LNCaP clone FGC (cell line): Measurements from ENCODE around the gene CEACAM1.

Source experiments
- DNase-seq: peaks from one replicate; pipeline ENCODE4 v3.0.0-alpha.2; 2011; ENCODE audit warnings: low read depth
- H3K4me3 ChIP-seq: 2 replicates; pipeline ENCODE4 v1.5.1; 2011; ENCODE audit warnings: mild to moderate bottlenecking, low read depth, low read length, control low read depth
- TF ChIP-seq, protein P1 (sequence below): IDR thresholded peaks from 2 replicates; pipeline ENCODE4 v1.5.1; 2012; ENCODE audit warnings: mild to moderate bottlenecking; ENCODE audit not compliant: control insufficient read depth, insufficient read depth; ENCODE audit errors: extremely low read depth

Gene CEACAM1

DNA sequence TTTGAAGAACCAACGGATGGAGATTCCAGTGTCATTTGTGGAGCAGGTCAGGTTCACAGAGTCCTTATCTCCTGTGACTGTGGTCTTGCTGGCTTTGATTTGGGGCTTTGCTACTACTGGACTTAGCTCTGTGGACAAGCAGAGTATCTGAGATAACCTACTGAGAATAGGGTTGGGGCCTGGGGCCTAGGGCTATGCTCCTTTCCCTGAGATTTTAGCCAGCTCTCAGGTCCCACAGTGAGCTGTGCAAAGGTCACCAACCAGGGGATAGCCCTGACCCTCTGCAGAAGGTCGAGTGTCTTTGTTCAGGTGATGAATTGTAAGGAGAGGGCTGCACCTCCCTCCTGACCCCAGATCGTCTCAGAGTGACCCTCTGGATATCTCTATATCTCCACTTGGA, 9.2 kb downstream of the CEACAM1 start:
- no peak overlapping the region for H3K4me3 ChIP-seq
- DNase-seq, result no peak
- TF ChIP-seq, protein P1, sequence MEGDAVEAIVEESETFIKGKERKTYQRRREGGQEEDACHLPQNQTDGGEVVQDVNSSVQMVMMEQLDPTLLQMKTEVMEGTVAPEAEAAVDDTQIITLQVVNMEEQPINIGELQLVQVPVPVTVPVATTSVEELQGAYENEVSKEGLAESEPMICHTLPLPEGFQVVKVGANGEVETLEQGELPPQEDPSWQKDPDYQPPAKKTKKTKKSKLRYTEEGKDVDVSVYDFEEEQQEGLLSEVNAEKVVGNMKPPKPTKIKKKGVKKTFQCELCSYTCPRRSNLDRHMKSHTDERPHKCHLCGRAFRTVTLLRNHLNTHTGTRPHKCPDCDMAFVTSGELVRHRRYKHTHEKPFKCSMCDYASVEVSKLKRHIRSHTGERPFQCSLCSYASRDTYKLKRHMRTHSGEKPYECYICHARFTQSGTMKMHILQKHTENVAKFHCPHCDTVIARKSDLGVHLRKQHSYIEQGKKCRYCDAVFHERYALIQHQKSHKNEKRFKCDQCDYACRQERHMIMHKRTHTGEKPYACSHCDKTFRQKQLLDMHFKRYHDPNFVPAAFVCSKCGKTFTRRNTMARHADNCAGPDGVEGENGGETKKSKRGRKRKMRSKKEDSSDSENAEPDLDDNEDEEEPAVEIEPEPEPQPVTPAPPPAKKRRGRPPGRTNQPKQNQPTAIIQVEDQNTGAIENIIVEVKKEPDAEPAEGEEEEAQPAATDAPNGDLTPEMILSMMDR, result no peak

DNA sequence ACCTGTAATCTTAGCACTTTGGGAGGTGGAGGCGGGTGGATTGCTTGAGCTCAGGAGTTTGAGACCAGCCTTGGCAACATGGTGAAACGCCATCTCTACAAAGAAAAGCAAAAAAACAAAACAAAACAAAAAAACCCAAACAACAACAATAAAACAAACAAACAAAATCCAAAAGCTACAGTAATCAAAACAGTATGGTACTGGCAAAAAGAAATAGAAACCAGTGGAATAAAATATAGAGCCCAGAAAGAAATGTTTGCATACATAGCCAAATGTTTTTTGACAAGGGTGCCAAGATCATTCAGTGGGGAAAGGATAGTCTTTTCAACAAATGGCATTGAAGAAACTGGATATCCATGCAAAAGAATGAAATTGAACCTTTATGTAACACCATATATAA, 11.5 kb downstream of the CEACAM1 start:
- TF ChIP-seq, protein P1, result no peak
- DNase-seq, result no peak
- H3K4me3 ChIP-seq, result no peak overlapping the region

DNA sequence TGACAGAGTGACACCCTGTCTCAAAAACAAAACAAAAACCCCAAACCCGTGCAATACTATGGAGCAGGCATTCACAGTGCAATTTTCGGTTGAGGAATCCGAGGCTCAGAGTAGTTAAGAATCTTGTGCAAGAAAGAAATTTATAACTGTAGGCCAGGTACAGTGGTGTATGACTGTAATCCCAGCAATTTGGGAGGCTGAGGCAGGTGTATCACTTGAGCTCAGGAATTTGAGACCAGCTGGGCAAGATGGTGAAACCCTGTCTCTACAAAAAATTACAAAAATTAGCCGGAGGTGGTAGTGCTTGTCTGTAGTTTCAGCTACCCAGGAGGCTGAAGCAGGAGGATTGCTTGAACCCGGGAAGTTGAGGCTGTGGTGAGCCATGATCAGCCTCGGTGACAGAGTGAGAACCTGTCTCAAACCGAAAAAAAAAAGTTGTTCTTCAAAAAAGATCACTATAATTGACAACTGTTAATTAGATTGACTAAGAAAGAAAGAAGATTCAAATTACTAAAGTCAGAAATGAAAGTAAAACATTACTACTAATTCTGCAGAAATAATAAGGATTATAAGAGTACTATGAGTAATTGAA, 12.9 kb downstream of the CEACAM1 start:
- H3K4me3 ChIP-seq, result no peak overlapping the region
- no peak for DNase-seq
- TF ChIP-seq, protein P1, result no peak

DNA sequence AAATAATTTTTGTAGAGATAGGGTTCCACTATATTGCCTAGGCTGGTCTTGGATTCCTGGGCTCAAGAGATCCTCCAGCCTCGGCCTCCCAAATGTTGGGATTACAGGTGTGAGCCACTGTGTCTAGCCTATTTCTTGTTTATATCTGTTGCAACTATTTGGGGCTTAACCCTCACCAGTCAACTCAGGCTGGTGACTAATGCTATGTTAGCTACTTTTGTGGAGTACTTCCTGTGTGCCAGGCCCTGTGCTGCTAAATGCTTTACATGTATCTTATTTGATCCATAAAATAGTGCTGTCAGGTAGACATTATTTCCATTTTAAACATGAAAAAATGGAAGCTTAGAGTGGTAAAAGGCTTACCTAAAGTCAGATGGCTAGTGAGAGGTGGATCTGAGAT, 13.8 kb downstream of the CEACAM1 start:
- TF ChIP-seq, protein P1, result no peak
- no peak for DNase-seq
- H3K4me3 ChIP-seq, result no peak overlapping the region

DNA sequence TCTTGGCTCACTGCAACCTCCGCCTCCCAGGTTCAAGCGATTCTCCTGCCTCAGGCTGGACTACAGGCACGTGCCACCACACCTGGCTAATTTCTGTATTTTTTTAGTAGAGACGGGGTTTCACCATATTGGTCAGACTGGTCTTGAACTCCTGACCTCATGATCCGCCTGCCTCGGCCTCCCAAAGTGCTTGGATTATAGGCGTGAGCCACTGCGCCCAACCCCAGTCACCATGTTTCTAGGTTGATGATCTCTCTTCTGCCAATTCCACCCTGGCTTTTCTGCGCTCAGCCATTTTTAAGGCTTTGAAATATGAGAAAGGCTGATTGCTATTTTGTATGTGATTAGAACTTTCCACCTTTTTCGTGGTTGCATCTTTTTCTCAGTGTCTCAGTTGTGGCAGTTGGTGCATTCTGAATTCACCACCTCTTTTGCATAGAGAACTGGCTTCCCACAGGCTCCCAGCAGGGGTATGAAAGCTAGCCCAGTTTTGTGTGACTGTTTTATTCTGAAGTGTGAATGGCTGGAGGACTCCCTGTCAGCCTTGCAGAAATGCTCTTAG, 15.5 kb downstream of the CEACAM1 start:
- DNase-seq, result no peak
- no peak overlapping the region for H3K4me3 ChIP-seq
- TF ChIP-seq, protein P1, result no peak

DNA sequence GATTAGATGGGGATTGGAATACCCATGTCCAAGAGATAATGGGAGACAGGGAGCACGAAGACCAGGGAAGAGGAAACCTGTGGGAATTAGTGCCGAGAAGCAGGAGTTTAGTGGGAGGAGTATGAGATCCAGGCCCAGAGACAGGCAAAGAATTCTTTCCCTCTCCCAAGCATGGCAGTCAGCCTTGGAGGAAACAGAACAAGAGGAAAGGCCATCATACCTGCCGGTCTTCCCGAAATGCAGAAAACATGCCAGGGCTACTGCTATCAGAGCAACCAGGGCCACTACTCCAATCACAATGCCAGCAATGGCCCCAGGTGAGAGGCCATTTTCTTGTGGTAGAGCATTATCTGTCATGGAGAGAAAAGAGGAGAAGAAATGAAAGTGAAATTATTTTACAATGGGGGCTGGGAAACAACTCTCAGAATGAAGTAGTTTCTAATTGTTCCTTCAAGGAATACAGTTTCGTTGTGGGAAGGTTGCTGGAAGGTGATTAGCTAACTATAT, 16.1 kb downstream of the CEACAM1 start:
- H3K4me3 ChIP-seq, result no peak overlapping the region
- no peak for DNase-seq
- TF ChIP-seq, protein P1, result no peak

DNA sequence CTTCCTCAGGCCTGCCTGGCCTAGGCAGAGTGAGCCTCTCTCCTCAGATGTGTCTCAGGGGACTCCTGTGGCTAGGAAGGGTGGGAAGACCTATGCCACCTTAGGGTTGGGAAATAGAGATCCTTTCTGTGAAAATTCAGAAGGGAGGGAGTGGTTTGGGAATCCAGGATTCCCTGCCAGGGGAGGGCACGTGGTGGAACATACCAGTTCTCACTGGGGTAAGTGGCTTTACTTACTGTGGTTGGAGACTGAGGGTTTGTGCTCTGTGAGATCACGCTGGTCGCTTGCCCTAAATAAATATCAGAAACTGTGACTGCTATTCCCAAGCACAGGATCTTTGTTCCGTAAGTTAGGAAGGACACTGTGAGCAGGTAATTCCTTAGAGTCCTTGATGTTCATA, 16.9 kb downstream of the CEACAM1 start:
- TF ChIP-seq, protein P1, result no peak
- no peak overlapping the region for H3K4me3 ChIP-seq
- no peak for DNase-seq
